HFF-Myc (cell line): ENCODE data around the gene RNLS.

Source experiments
- DNase-seq: peaks from one replicate; pipeline ENCODE4 v3.0.0-alpha.2; 2011; ENCODE audit warnings: low read depth; ENCODE audit errors: extremely low read depth
- H3K4me3 ChIP-seq: replicated peaks from 2 replicates; pipeline ENCODE4 v1.5.1; 2011; ENCODE audit warnings: low read depth, mild to moderate bottlenecking, control low read depth, low read length
- TF ChIP-seq, protein P1 (sequence below): IDR thresholded peaks from 2 replicates; pipeline ENCODE4 v1.5.1; 2012; ENCODE audit warnings: mild to moderate bottlenecking, low read depth, low read length, control low read depth; ENCODE audit errors: missing control alignments

The RNLS gene

DNA sequence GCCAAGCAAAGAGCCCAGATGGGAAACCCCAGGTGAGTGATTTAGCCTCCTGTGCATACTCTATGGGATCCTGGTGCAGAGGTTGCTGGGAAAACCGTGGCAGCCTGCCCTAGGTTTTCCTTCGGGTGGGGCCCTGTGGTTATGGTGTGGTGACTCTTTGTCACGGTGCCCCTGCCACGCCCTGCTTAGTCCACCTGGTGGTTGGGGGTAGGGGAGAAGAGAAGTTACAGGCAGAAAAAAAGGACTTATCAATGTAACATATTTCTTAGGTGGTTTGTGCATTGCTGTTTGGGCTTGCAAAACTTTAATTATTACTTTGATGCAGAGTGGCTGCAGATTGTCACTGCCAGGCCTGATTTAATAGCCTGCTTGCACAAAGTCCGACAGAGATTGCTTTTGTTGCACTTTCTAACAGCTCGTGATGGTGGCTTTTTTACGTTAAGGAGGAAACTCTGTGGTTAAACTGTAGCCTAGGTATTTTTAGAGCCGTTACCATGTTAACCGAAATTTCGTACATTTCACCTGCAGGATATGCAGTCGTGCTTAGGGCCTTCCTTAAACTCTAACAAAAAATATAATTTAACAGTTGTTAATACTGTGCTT lies 197.4 kb downstream of the RNLS start:
- DNase-seq: no peak
- no peak overlapping the region for H3K4me3 ChIP-seq
- TF ChIP-seq, protein P1, sequence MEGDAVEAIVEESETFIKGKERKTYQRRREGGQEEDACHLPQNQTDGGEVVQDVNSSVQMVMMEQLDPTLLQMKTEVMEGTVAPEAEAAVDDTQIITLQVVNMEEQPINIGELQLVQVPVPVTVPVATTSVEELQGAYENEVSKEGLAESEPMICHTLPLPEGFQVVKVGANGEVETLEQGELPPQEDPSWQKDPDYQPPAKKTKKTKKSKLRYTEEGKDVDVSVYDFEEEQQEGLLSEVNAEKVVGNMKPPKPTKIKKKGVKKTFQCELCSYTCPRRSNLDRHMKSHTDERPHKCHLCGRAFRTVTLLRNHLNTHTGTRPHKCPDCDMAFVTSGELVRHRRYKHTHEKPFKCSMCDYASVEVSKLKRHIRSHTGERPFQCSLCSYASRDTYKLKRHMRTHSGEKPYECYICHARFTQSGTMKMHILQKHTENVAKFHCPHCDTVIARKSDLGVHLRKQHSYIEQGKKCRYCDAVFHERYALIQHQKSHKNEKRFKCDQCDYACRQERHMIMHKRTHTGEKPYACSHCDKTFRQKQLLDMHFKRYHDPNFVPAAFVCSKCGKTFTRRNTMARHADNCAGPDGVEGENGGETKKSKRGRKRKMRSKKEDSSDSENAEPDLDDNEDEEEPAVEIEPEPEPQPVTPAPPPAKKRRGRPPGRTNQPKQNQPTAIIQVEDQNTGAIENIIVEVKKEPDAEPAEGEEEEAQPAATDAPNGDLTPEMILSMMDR: no peak

DNA sequence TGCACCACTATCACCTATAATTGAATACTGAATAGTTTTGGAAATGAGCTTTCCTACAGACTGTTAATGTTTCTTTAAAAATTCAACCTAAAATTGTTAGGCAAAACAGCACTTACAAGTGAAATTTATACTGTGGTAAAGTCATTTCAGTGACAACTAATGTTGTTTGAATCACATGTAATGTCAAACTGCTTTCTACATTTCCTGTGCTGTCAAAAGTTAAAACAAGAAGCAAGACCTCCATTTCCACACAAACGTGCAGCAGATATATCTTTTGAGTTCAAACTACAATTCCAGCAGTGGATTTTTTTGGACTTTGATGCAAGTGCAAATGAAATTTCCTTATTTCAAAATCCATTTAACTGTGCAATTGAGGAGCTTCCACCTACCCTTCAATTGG lies 199.8 kb downstream of the RNLS start:
- DNase-seq: no peak
- TF ChIP-seq, protein P1: no peak
- H3K4me3 ChIP-seq: no peak overlapping the region

DNA sequence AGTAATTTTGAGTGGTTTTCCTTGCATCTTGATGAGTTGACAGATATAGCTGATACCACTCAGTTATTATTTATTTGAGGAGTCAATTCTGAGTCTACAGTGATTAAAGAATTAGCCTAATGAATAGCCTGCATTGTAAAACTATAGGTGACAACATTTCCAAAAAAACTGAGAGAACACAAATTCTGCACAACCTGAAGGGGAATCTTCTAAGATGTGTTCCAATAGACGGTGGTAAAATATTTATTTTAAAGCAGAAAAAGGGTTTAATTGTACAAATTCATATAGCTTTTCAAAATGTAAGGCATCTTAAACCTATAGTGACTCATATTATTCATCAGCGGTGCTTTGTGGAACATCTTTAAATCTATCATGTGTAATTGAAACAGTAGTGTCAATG lies 200.4 kb downstream of the RNLS start:
- no peak for DNase-seq
- TF ChIP-seq, protein P1: no peak
- no peak overlapping the region for H3K4me3 ChIP-seq

- TF ChIP-seq, protein P1: no peak
- no peak for DNase-seq
- H3K4me3 ChIP-seq: no peak overlapping the region
These were observed 203.5 kb downstream of the RNLS start for GRCh38 chr10:88379575-88379974.

- no peak overlapping the region for H3K4me3 ChIP-seq
- DNase-seq: no peak
- TF ChIP-seq, protein P1: no peak
These were observed 205.6 kb downstream of the RNLS start for GRCh38 chr10:88377510-88377909.

DNA sequence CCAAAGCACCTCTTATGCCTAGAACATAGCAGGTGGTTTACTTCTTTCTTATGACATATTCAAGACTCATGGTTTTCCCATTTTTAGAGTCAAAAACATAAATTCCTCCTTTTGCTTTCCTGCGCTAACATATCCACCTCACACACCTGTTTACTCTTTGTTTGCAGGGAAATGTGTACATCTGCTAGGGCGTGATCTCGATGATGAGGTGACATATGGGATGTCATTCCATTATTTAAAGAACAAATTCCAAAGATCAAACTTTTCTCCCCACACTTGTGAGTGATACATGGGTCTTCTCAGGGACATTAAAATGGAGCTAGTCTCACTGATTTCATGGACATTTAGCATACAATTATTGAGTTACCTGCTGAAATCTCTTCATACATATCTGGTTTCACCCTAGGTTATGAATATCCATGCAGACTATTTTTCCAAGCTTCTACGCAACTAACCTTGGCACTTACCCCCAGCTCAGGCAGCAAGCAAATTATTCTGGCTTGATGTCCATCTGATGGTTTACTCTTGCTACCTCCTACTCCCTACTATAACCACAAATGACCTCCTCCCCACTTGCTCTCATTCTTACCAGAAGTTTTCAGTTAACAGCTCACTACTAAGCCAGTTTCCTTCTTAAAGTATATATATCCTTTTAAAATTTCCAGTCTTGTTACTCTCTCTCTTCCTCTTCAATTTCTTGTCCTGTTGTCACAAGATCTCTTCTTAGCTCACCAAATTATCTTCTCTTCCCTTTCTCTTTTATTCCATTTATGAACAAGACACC lies 208.5 kb downstream of the RNLS start:
- TF ChIP-seq, protein P1: no peak
- DNase-seq: no peak
- H3K4me3 ChIP-seq: no peak overlapping the region
